Nephron progenitor cell (in vitro differentiated cells): ENCODE results near the gene PRRC2B.

Experiments
- DNase-seq: peaks from one replicate; pipeline ENCODE4 v3.0.0; 2021
- H3K27ac Mint-ChIP-seq: 2 replicates; pipeline ENCODE4 v1.8.0; 2021; ENCODE audit warnings: mild to moderate bottlenecking, moderate library complexity, mixed read lengths
- H3K27me3 Mint-ChIP-seq: 2 replicates; pipeline ENCODE4 v1.8.0; 2021; ENCODE audit warnings: mild to moderate bottlenecking, low read depth, mixed read lengths; ENCODE audit not compliant: poor library complexity
- H3K36me3 Mint-ChIP-seq: 2 replicates; pipeline ENCODE4 v1.8.0; 2021; ENCODE audit warnings: low read depth, mixed read lengths
- H3K4me1 Mint-ChIP-seq: 2 replicates; pipeline ENCODE4 v1.8.0; 2021; ENCODE audit warnings: mixed read lengths
- H3K4me3 Mint-ChIP-seq: 2 replicates; pipeline ENCODE4 v1.8.0; 2021; ENCODE audit warnings: mild to moderate bottlenecking, moderate library complexity, mixed read lengths
- H3K9me3 Mint-ChIP-seq: 2 replicates; pipeline ENCODE4 v1.8.0; 2021; ENCODE audit warnings: mild to moderate bottlenecking, moderate library complexity, mixed read lengths
- CTCF ChIP-seq: fragments of 200-600 bp; sonication (generic); IDR thresholded peaks from 2 replicates; pipeline ENCODE4 v1.5.0; 2021; ENCODE audit warnings: antibody characterized with exemption

Gene PRRC2B

GRCh38 chr9:131410044-131410491 lies 16.2 kb downstream of the PRRC2B start:
- Mint-ChIP-seq H3K27me3 (peaks cover 12% of the 10 kb centered on the region), H3K9me3 (peaks cover 45% of the 10 kb centered on the region), H3K27ac (peak overlapping the region; percentile 93), H3K4me1 (peaks cover 44% of the 10 kb centered on the region), H3K36me3 (peaks cover 60% of the 10 kb centered on the region), H3K4me3 (no peak overlapping the region)
- DNase-seq: no peak
- no peak for TF ChIP-seq CTCF

GRCh38 chr9:131411719-131412681 lies 18.1 kb downstream of the PRRC2B start:
- peaks cover 38% of the 10 kb centered on the region for H3K4me1 Mint-ChIP-seq
- H3K27ac Mint-ChIP-seq: peak overlapping the region; percentile 83
- TF ChIP-seq CTCF: no peak
- peaks cover 55% of the 10 kb centered on the region for H3K9me3 Mint-ChIP-seq
- no peak for DNase-seq
- H3K27me3 Mint-ChIP-seq: peaks cover 12% of the 10 kb centered on the region
- peaks cover 75% of the 10 kb centered on the region for H3K36me3 Mint-ChIP-seq
- H3K4me3 Mint-ChIP-seq: no peak overlapping the region

- Mint-ChIP-seq H3K4me3 (peak overlapping the region; percentile 23), H3K4me1 (peaks cover 56% of the 10 kb centered on the region), H3K9me3 (peaks cover 43% of the 10 kb centered on the region), H3K27ac (peak overlapping the region; percentile 96), H3K36me3 (peaks cover 57% of the 10 kb centered on the region), H3K27me3 (peaks cover 9% of the 10 kb centered on the region)
- DNase-seq: no peak
- no peak for TF ChIP-seq CTCF
These were observed 22.6 kb downstream of the PRRC2B start for GRCh38 chr9:131416509-131416908.

DNA sequence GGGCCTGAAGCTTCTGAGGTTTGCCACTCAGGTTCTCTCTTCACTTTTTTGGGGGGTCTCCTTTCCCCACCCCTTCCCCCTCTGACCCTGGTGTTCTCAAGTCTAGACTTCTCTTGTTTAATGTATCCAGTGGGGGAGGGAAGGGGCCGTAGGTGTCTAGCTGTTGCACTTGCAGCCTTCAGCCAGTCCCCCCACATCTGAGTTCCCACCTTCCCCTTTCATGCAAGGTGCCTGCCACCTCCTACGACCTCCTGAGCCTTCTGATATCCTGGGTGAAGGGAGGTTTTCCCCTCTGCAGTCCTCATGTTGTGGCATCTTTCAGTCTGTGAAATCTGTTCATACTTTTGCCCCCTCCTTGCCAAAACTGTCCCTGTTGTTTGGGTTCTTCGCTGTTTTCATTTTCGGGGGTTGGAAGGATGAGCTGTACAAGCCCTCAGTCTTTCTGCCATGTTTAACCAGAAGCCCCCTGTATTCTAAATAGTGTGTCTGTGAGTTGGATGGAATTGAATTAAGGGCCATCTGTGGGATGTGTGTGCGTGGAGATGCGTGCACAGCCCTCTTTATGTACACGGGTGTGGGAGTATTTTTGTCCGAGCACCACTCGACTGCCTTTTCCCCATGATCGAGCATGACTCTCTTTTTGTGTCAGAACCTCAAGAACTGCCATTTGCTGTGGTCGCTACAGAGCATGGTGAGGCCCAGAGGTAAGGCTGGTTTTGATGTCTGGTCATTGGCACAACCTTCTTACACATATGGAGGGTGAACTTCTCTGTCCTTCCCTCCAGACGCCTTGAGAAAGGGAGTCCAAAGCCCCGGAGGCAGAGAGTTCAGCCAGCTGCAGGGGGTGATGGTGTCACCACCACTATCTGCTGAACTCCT lies 23.6 kb downstream of the PRRC2B start:
- peaks cover 49% of the 10 kb centered on the region for H3K36me3 Mint-ChIP-seq
- H3K4me1 Mint-ChIP-seq: peaks cover 64% of the 10 kb centered on the region
- H3K9me3 Mint-ChIP-seq: peaks cover 34% of the 10 kb centered on the region
- H3K4me3 Mint-ChIP-seq: peak overlapping the region; percentile 39
- peak overlapping the region; percentile 96 for H3K27ac Mint-ChIP-seq
- TF ChIP-seq CTCF: no peak
- no peak for DNase-seq
- peaks cover 8% of the 10 kb centered on the region for H3K27me3 Mint-ChIP-seq

DNA sequence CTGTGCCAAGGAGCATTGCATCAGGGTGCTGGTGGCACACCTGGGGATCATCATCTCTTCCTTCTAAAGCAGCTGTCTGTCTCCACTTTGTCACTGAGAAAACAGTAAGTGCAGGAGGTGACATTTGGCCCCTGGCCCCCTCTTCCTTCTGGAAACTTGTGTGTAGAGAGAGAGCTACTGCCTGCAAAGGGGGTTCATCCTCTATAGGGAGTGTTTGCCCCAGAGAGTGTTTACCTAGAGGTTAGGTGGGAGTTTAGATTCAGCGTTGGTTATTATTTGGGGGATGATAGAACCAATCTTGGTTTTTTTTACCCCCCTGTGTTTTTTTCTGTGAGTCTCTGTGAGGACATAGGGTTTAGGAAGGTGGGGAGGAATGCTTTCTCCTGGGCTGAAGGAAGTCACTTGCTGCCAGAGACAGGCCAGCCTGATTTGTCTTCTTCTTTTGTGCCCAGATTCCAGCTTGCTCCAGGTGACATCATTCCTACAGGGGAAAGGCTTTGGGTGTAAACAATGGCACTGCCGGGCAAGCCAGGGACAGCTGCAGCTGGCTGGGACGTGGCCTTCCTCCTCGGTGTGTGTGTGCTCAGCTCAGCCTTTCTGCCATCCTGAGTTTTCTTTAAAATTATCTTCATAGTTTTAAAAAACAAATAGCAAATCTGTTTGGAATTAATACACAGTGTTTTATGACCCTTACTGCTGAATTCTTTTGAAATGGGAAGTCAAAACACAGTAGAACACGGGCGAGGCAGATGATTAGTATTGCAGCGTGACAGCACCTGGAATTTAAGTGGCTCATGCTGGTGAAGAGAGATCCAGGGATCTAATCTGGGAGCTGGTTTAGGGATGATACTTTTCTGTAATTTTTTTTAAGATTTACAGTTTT lies 24.5 kb downstream of the PRRC2B start:
- H3K9me3 Mint-ChIP-seq: peaks cover 26% of the 10 kb centered on the region
- no peak for DNase-seq
- peaks cover 8% of the 10 kb centered on the region for H3K27me3 Mint-ChIP-seq
- H3K27ac Mint-ChIP-seq: peak overlapping the region; percentile 96
- no peak for TF ChIP-seq CTCF
- H3K4me3 Mint-ChIP-seq: peak overlapping the region; percentile 58
- H3K36me3 Mint-ChIP-seq: peaks cover 44% of the 10 kb centered on the region
- peaks cover 73% of the 10 kb centered on the region for H3K4me1 Mint-ChIP-seq
